Karpas-422 (cell line): Measurements from ENCODE around the gene DBNL. TPM values are rescaled to one million over a fixed set of nuclear protein-coding genes. Genes with fewer than 3 reads are reported as not detected.

ENCODE experiments used
- DNase-seq: peaks from one replicate; pipeline ENCODE4 v3.0.0-alpha.2; 2015
- H2AFZ ChIP-seq: fragments of 200-600 bp; sonication (generic); 2 replicates; pipeline ENCODE4 v1.6.1; 2014; ENCODE audit warnings: antibody characterized with exemption, low read length, mixed read lengths
- H3K27ac ChIP-seq: fragments of 200-600 bp; sonication (generic); 2 replicates; pipeline ENCODE4 v1.5.1; 2014; ENCODE audit warnings: mild to moderate bottlenecking, low read length, moderate library complexity
- H3K27me3 ChIP-seq: fragments of 200-600 bp; sonication (generic); 2 replicates; pipeline ENCODE4 v1.6.1; 2014; ENCODE audit warnings: low read length, mixed read lengths
- H3K36me3 ChIP-seq: fragments of 200-600 bp; sonication (generic); 2 replicates; pipeline ENCODE4 v1.6.1; 2014; ENCODE audit warnings: low read length, mixed read lengths; ENCODE audit not compliant: insufficient read depth
- H3K4me1 ChIP-seq: fragments of 200-600 bp; sonication (generic); 2 replicates; pipeline ENCODE4 v1.6.1; 2014; ENCODE audit warnings: mild to moderate bottlenecking, low read length, mixed read lengths
- H3K4me2 ChIP-seq: fragments of 200-600 bp; sonication (generic); 2 replicates; pipeline ENCODE4 v1.6.1; 2014; ENCODE audit warnings: low read length, low read depth, mild to moderate bottlenecking; ENCODE audit not compliant: poor library complexity, severe bottlenecking
- H3K4me3 ChIP-seq: fragments of 200-600 bp; sonication (generic); 2 replicates; pipeline ENCODE4 v1.5.1; 2014; ENCODE audit warnings: mild to moderate bottlenecking, antibody characterized with exemption, low read length, mixed read lengths
- H3K79me2 ChIP-seq: fragments of 200-600 bp; sonication (generic); 2 replicates; pipeline ENCODE4 v1.6.1; 2014; ENCODE audit warnings: mild to moderate bottlenecking, low read length, mixed read lengths
- H3K9ac ChIP-seq: fragments of 200-600 bp; sonication (generic); 2 replicates; pipeline ENCODE4 v1.6.0; 2014; ENCODE audit warnings: low read length
- H3K9me2 ChIP-seq: fragments of 200-600 bp; sonication (generic), shearing (Covaris generic); replicated peaks from 2 replicates; pipeline ENCODE4 v1.6.0; 2014; ENCODE audit warnings: mild to moderate bottlenecking, low read length, moderate library complexity; ENCODE audit not compliant: insufficient read depth
- H3K9me3 ChIP-seq: fragments of 300-700, 200-600 bp; sonication (generic); 2 replicates; pipeline ENCODE4 v1.6.1; 2014; ENCODE audit warnings: low read length, mixed read lengths
- H4K20me1 ChIP-seq: fragments of 200-600 bp; sonication (generic); 2 replicates; pipeline ENCODE4 v1.6.1; 2014; ENCODE audit warnings: mild to moderate bottlenecking, antibody characterized with exemption, low read length, low read depth; ENCODE audit not compliant: insufficient read depth
- total RNA-seq: library from RNA; depleted of rRNA; stranded (reverse); fragments of >200 nt; shearing (Covaris generic); gene quantifications from 2 replicates; pipeline ENCODE4 v1.2.3, GENCODE V29; 2014; ENCODE audit warnings: low replicate concordance

Gene DBNL
- total RNA-seq, 1 experiment from 2014 or later = 116 TPM

DNA sequence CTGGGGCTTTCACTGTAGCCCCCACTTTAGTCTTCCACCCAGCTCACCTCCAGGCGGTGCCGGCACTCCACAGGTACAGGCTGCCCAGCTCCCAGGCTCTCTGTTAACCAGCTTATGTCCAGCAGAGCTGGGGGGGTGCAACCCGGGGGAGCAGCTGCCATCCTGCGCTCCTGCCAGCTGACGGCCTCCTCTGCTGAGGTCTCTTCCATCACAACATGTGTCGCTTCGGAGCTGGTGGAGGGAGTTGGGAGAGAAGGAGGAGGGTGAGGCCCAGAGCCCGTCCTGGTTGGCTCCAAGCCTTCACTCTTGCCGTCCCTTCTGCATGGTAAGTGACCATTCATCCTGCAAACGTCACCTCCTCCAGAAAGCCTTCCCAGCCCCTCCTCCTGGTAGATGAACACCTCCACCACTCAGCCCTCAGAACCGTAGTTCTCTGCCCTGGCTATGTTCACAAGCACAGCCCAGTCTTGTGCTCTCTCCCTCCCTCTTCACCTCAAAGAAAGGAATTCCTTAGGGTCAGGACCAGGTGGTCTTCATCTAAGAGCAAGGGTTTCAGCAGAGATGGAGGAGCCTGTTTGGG is 36.3 kb downstream of the DBNL start:
- Histone ChIP-seq H3K4me3 (peak overlapping the region; percentile 81), H3K36me3 (peaks cover 30% of the 10 kb centered on the region), H3K4me2 (peak overlapping the region; percentile 94)

DNA sequence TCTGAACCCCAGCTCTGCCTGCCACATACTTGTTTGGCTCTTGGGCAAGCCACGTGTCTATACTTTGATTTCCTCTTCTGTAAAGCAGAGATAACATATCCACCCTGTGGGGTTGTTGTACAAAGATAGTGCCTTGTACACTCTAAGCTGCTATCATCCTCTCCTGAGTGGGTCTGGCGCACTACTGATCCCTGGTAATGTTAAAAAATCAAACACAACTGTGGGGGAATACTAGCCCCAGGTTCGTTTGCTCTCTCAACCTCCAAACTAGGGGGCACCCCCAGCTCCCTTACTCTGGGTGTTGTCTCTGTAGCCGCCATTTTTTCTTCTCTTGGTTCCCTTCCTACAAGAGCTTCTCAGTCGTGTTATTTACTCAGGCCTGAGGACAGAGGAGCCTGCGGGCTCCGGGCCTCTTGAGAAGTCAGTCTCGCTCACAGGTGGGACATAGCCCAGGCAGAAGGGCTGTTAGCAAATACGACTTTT is 36.8 kb downstream of the DBNL start:
- Histone ChIP-seq H3K4me3 (peak overlapping the region; percentile 81), H3K4me1 (peaks cover 38% of the 10 kb centered on the region), H3K27me3 (no peaks in the 10 kb centered on the region), H3K9me2 (no peaks in the 10 kb centered on the region), H3K9me3 (no peaks in the 10 kb centered on the region), H4K20me1 (no peaks in the 10 kb centered on the region), H3K9ac (peak overlapping the region; percentile 83), H3K27ac (peak overlapping the region; percentile 85), H3K4me2 (peak overlapping the region; percentile 94), H3K79me2 (peaks cover 16% of the 10 kb centered on the region), H2AFZ (no peak overlapping the region), H3K36me3 (peaks cover 30% of the 10 kb centered on the region)
- peak; percentile 75 for DNase-seq

More for the DNA sequence above, 36.3 kb downstream of the DBNL start:
- peaks cover 38% of the 10 kb centered on the region for H3K4me1 ChIP-seq
- H2AFZ ChIP-seq = no peak overlapping the region
- H3K9me3 ChIP-seq = no peaks in the 10 kb centered on the region
- H3K79me2 ChIP-seq = peaks cover 16% of the 10 kb centered on the region
- no peaks in the 10 kb centered on the region for H4K20me1 ChIP-seq
- peak overlapping the region; percentile 83 for H3K9ac ChIP-seq
- peak overlapping the region; percentile 85 for H3K27ac ChIP-seq
- H3K27me3 ChIP-seq = no peaks in the 10 kb centered on the region
- no peak for DNase-seq
- no peaks in the 10 kb centered on the region for H3K9me2 ChIP-seq

DNA sequence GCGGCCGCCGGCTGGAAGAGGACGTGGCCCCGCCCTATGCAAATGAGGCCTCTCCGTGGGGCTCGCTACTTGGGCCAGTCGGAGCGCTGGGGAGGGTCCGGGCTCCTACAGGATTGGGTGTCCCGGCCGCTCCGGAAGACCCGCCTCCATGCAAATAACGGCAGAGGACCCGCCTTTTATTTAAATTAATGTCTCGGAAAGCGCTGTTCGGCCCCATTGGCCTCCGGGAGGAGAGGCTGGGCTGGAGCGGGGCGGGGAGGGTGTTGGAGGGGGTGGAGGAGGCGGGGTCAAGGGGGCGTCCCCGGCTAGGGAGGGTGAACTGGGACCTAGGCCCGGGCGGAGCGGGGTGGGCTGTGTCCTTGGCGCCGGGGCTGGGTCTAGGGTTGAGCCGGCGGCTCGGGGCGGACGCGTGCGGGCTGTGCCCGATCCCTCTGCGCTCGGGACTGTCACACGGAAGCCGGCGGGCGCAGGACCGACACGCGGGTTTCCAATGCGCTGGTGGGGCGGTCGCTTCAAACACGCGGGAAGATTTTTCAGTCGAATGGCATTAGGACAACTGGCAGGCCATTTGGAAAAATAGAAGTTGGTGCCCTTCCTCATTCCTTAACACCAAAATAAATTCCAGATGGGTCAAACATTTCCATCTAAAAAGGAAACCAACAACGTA is 38.2 kb downstream of the DBNL start:
- H3K27ac ChIP-seq = peak overlapping the region; percentile 45
- no peaks in the 10 kb centered on the region for H3K9me3 ChIP-seq
- no peaks in the 10 kb centered on the region for H3K27me3 ChIP-seq
- H2AFZ ChIP-seq = peak overlapping the region; percentile 75; the same call in 1 of the 2 replicates
- peak overlapping the region; percentile 90 for H3K4me2 ChIP-seq
- peaks cover 16% of the 10 kb centered on the region for H3K79me2 ChIP-seq
- peaks cover 29% of the 10 kb centered on the region for H3K36me3 ChIP-seq
- peaks cover 38% of the 10 kb centered on the region for H3K4me1 ChIP-seq
- no peaks in the 10 kb centered on the region for H3K9me2 ChIP-seq
- peak overlapping the region; percentile 83 for H3K9ac ChIP-seq
- peak; percentile 100 for DNase-seq
- H3K4me3 ChIP-seq = peak overlapping the region; percentile 78
- no peaks in the 10 kb centered on the region for H4K20me1 ChIP-seq

DNA sequence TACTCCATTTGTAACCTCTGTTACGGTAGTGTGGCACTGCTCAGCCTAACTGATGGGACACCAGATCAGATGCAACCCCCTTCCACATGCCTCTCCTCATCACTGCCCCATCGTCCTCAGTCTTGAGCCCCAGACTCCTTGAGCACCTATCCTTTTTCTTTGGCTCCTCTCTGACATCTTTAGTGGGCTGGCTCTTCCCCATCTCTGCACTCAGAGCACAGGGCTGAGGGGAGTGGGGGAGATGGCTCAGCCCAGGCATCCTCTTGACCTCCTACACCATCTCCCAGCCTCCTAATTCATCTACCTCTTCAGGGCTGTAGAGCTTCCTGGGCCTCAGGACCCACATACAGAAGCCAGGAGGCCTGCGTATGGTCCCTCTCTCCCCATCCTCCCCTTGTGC is 39.3 kb downstream of the DBNL start:
- Histone ChIP-seq H3K4me3 (no peak overlapping the region), H3K27me3 (no peaks in the 10 kb centered on the region), H3K4me1 (peaks cover 38% of the 10 kb centered on the region), H4K20me1 (no peaks in the 10 kb centered on the region), H3K36me3 (peaks cover 17% of the 10 kb centered on the region), H2AFZ (no peak overlapping the region), H3K9me3 (no peaks in the 10 kb centered on the region), H3K27ac (no peak overlapping the region), H3K4me2 (no peak overlapping the region), H3K9me2 (no peaks in the 10 kb centered on the region), H3K9ac (no peak overlapping the region), H3K79me2 (peaks cover 16% of the 10 kb centered on the region)
- DNase-seq = no peak

DNA sequence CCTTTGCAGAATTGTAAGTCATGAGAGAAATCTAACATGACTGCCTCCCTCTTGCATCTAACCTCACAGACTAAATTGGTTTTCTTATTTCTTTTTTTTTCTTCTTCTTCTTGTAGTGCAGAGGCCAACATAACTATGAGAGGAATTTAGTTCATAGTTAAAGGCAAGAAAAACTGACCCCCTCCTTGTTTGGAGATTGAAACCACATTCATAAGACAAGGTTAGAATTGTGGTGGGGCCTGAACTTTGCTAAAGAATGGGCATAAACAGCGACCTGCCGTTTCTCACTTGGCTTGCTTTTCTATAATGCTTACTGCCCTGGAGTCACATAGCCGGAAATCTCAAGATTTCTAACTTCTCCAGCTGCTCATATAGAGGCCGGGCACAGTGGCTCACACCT is 40.2 kb downstream of the DBNL start:
- no peak overlapping the region for H3K9ac ChIP-seq
- H3K4me3 ChIP-seq = no peak overlapping the region
- H3K27ac ChIP-seq = no peak overlapping the region
- H3K4me2 ChIP-seq = no peak overlapping the region
- DNase-seq = no peak
- H3K79me2 ChIP-seq = peaks cover 16% of the 10 kb centered on the region
- H3K4me1 ChIP-seq = peaks cover 37% of the 10 kb centered on the region
- no peaks in the 10 kb centered on the region for H4K20me1 ChIP-seq
- peaks cover 9% of the 10 kb centered on the region; the same call in 1 of the 2 replicates for H3K36me3 ChIP-seq
- no peak overlapping the region for H2AFZ ChIP-seq
- no peaks in the 10 kb centered on the region for H3K27me3 ChIP-seq
- no peaks in the 10 kb centered on the region for H3K9me2 ChIP-seq
- H3K9me3 ChIP-seq = no peaks in the 10 kb centered on the region

DNA sequence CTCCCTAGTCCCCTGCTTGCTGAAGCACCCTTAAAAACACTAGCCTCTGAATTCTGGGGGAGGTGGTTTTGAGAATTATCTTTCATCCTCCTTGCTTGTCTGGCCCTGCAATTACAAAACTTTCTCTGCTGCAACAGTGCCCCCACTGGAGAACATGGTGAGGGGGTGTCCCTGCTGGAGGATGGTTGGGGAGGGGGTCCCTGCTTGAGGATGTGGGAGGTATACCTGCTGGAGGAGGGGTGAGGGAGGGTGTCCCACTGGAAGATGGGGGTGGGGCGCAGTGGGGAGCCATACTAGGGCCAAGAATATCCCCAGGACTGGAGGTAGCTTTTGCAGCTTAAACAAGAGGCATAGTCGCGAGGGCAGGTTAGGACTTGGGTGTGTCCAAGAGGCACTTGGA is 41.0 kb downstream of the DBNL start:
- Histone ChIP-seq H2AFZ (no peak overlapping the region), H3K79me2 (peaks cover 15% of the 10 kb centered on the region), H3K9ac (no peak overlapping the region), H3K4me1 (peaks cover 28% of the 10 kb centered on the region), H3K36me3 (0 out of 2 replicates have a peak, but pooled peaks cover 3% of the 10 kb centered on the region), H3K9me2 (no peaks in the 10 kb centered on the region), H3K4me2 (no peak overlapping the region), H3K9me3 (no peaks in the 10 kb centered on the region), H3K27ac (no peak overlapping the region), H3K27me3 (no peaks in the 10 kb centered on the region), H3K4me3 (no peak overlapping the region), H4K20me1 (no peaks in the 10 kb centered on the region)
- DNase-seq = no peak

DNA sequence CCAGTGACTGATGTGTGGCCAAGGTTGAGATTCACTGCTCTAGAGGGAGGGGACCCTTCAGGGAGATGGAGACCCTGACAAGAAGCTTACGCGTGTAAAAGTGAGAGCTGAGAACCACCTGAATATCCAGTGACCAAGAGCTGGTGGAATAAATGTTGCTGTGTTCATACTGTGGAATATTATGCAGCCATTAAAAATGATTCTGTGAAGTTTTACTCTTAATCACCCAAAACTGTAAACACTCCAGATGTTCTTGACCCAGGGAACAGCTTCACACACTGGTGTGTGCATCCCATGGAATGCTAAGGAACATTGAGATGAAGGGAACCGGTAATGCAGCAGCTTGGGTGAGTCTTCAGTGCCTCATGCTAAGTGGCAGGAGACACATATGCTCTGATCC is 42.1 kb downstream of the DBNL start:
- Histone ChIP-seq H3K27ac (no peak overlapping the region), H3K36me3 (no peaks in the 10 kb centered on the region), H3K79me2 (peaks cover 6% of the 10 kb centered on the region), H3K4me3 (no peak overlapping the region), H2AFZ (no peak overlapping the region), H3K9ac (no peak overlapping the region), H3K9me3 (no peaks in the 10 kb centered on the region), H3K4me1 (peaks cover 18% of the 10 kb centered on the region), H3K9me2 (no peaks in the 10 kb centered on the region), H3K4me2 (no peak overlapping the region), H3K27me3 (no peaks in the 10 kb centered on the region), H4K20me1 (no peaks in the 10 kb centered on the region)
- DNase-seq = no peak

DNA sequence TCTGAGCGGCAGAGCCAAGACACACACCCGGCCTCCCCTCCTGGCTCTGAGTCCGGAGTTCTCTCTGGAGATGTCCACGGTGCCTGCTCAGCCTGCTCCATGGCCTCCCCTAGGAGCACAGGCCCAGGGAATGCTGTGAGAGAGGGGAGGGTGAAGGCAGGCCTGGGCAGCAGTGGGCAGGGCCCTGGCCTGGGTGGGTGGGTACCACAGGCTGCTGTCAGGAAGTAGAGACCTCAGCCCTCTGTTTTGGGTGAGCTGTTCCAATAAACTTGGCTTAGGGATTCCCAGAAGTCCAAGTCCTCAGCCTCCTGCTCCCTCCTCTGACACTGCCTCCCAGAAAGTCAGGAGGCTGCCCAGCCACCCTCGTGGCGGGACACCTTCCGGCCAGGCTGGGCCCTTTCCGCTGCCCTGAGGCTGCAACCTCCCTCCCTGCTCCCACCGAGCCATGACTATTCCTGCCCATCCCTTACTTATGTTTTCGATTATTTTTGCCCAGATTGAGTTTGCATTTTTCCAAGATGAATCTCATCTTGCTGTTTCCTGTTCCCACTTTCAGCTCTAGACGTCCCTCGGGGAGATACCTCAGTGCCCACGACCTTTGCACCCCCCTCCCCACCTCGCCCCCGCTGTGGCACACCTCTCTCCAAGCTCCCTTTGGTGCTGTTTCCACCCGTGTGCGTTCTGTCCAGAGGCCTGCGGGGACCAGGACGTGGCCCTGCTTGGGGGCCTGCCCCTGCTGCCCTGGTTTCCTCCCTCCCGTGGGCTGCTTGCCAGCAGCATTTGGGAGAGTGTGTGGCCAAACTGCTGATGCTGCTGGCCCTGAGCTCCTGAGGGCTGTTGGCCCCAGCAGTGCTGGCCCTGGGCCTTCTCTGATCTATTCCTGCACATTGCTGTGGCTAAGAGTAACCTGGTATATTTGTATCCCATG is 43.7 kb downstream of the DBNL start:
- Histone ChIP-seq H3K4me1 (peaks cover 12% of the 10 kb centered on the region), H3K79me2 (no peaks in the 10 kb centered on the region), H3K9me3 (no peaks in the 10 kb centered on the region), H2AFZ (no peak overlapping the region), H3K4me3 (no peak overlapping the region), H3K27ac (no peak overlapping the region), H3K36me3 (no peaks in the 10 kb centered on the region), H4K20me1 (no peaks in the 10 kb centered on the region), H3K4me2 (no peak overlapping the region), H3K27me3 (no peaks in the 10 kb centered on the region), H3K9ac (no peak overlapping the region), H3K9me2 (no peaks in the 10 kb centered on the region)
- DNase-seq = no peak
